HCT116 (cell line): ENCODE measurements around the gene EVI5. TPM values are rescaled to one million over a fixed set of nuclear protein-coding genes. Genes with fewer than 3 reads are reported as not detected.

ENCODE experiments used
- ATAC-seq: fragments of 200-7000 bp; cut with Tn5 transposase; 2 replicates; pipeline ENCODE4 v1.9.1; 2020; ENCODE audit warnings: mild to moderate bottlenecking, moderate library complexity
- BruUV-seq: library from RNA; stranded (reverse); fragments of 400-500 nt; replicated peaks from 2 replicates; lab custom pipeline; 2021; lab: Mats Ljungman, UMichigan
- CTCF ChIA-PET: fragments of 300-600 bp; sonication (Branson Sonifier 250); formaldehyde crosslinking; loops from one replicate; lab custom pipeline; 2021; ENCODE audit warnings: antibody characterized with exemption; lab: Charles Lee
- POLR2A ChIA-PET: fragments of 300-600, 350-600 bp; sonication (Branson Sonifier 250); formaldehyde crosslinking; loops from one replicate; lab custom pipeline; 2021; ENCODE audit warnings: antibody characterized with exemption; lab: Charles Lee
- RAD21 ChIA-PET, 2 experiments: fragments of 300-600 bp; sonication (Branson Sonifier 250); formaldehyde crosslinking; loops; one replicate each; lab custom pipeline; 2023; ENCODE audit warnings: low total read pairs in 2 of 2; ENCODE audit not compliant: uncharacterized antibody in 2 of 2, unreplicated experiment in 2 of 2, low non-redundant PET in 1 of 2; lab: Charles Lee
- DNase-seq: peaks from one replicate; pipeline ENCODE4 v3.0.0-alpha.2; 2010; ENCODE audit warnings: low read depth, low spot score
- H2AFZ ChIP-seq: fragments of 200-600 bp; shearing (Covaris generic), sonication (generic); 2 replicates; pipeline ENCODE4 v1.6.1; 2017; ENCODE audit warnings: low read depth, mixed run types, mixed read lengths, antibody characterized with exemption, low read length; ENCODE audit not compliant: poor library complexity, severe bottlenecking
- H3K27ac ChIP-seq: 2 replicates; pipeline ENCODE4 v1.5.1; 2012; ENCODE audit warnings: low read depth, low read length
- H3K27me3 ChIP-seq: fragments of 200-600 bp; sonication (generic); 2 replicates; pipeline ENCODE4 v1.6.1; 2016; ENCODE audit warnings: mixed run types, low read length, mixed read lengths; ENCODE audit not compliant: insufficient read depth
- H3K36me3 ChIP-seq, 2 experiments: fragments of 200-500 bp in 1 of 2; fragments of 200-600 bp in 1 of 2; sonication (Bioruptor generic) in 1 of 2; sonication (generic) in 1 of 2; 2 replicates each; pipeline versions ENCODE4 v1.5.1 to v1.6.1; 2014 to 2016; ENCODE audit warnings: low read length in 2 of 2, inconsistent platforms in 1 of 2, mixed read lengths in 1 of 2, mixed run types in 1 of 2; ENCODE audit not compliant: insufficient read depth in 2 of 2, control insufficient read depth in 1 of 2
- H3K4me1 ChIP-seq, 2 experiments: fragments of 200-600 bp in 1 of 2; sonication (generic) in 1 of 2; 2 replicates each; pipeline versions ENCODE4 v1.5.1 to v1.6.1; 2012 to 2017; ENCODE audit warnings: low read length in 2 of 2, inconsistent platforms in 1 of 2, mild to moderate bottlenecking in 1 of 2, mixed read lengths in 1 of 2, mixed run types in 1 of 2, moderate library complexity in 1 of 2; ENCODE audit not compliant: insufficient read depth in 2 of 2, control insufficient read depth in 1 of 2
- H3K4me2 ChIP-seq: fragments of 200-600 bp; sonication (generic); 2 replicates; pipeline ENCODE4 v1.6.1; 2017; ENCODE audit warnings: mixed run types, low read length, mixed read lengths
- H3K4me3 ChIP-seq, 2 experiments: fragments of 200-600 bp in 1 of 2; sonication (generic) in 1 of 2; replicated peaks in 1 of 2; 2 replicates each; pipeline ENCODE4 v1.5.1; 2011 to 2016; ENCODE audit warnings: low read length in 2 of 2, control low read depth in 1 of 2, low read depth in 1 of 2, mild to moderate bottlenecking in 1 of 2, mixed read lengths in 1 of 2, mixed run types in 1 of 2
- H3K79me2 ChIP-seq: fragments of 200-600 bp; sonication (generic); 2 replicates; pipeline ENCODE4 v1.6.1; 2017; ENCODE audit warnings: mild to moderate bottlenecking, mixed run types, low read length, moderate library complexity, mixed read lengths; ENCODE audit not compliant: insufficient read depth
- H3K9ac ChIP-seq: fragments of 200-600 bp; sonication (generic); 2 replicates; pipeline ENCODE4 v1.6.1; 2016; ENCODE audit warnings: low read length, mixed read lengths
- H3K9me2 ChIP-seq: fragments of 200-600 bp; sonication (generic), shearing (Covaris generic); 2 replicates; pipeline ENCODE4 v1.6.1; 2017; ENCODE audit warnings: mixed run types, mild to moderate bottlenecking, moderate library complexity; ENCODE audit not compliant: insufficient read depth
- H3K9me3 ChIP-seq, 2 experiments: fragments of 200-500 bp in 1 of 2; fragments of 200-600 bp in 1 of 2; sonication (Bioruptor generic) in 1 of 2; sonication (generic) in 1 of 2; 2 replicates each; pipeline ENCODE4 v1.6.1; 2014 to 2017; ENCODE audit warnings: low read length in 2 of 2, mixed read lengths in 2 of 2, inconsistent platforms in 1 of 2, low read depth in 1 of 2, mild to moderate bottlenecking in 1 of 2, mixed run types in 1 of 2, moderate library complexity in 1 of 2; ENCODE audit not compliant: control insufficient read depth in 1 of 2, insufficient read depth in 1 of 2
- H4K20me1 ChIP-seq: fragments of 200-600 bp; sonication (generic), shearing (Covaris generic); 2 replicates; pipeline ENCODE4 v1.6.1; 2017; ENCODE audit warnings: mixed run types, mild to moderate bottlenecking, moderate library complexity; ENCODE audit not compliant: insufficient read depth
- CEBPB ChIP-seq: IDR thresholded peaks from 2 replicates; pipeline ENCODE4 v1.6.1; 2012; ENCODE audit warnings: low read depth
- EGR1 ChIP-seq: IDR thresholded peaks from 2 replicates; pipeline ENCODE4 v1.6.1; 2012; ENCODE audit warnings: low read depth
- ELF1 ChIP-seq: IDR thresholded peaks from 2 replicates; pipeline ENCODE4 v1.6.1; 2012; ENCODE audit warnings: low read depth, borderline replicate concordance
- EZH2phosphoT487 ChIP-seq: fragments of 200-600 bp; IDR thresholded peaks from 2 replicates; pipeline ENCODE4 v1.6.1; 2018; ENCODE audit warnings: antibody characterized with exemption, borderline replicate concordance
- MAX ChIP-seq: IDR thresholded peaks from 2 replicates; pipeline ENCODE4 v1.6.1; 2012
- POLR2A ChIP-seq: IDR thresholded peaks from 2 replicates; pipeline ENCODE4 v1.7.0; 2011; ENCODE audit warnings: borderline replicate concordance; ENCODE audit not compliant: insufficient read depth, insufficient read length; ENCODE audit errors: extremely low read depth
- POLR2AphosphoS5 ChIP-seq: IDR thresholded peaks from 2 replicates; pipeline ENCODE4 v1.6.1; 2011; ENCODE audit warnings: mild to moderate bottlenecking, low read depth, low read length, moderate library complexity
- RAD21 ChIP-seq: IDR thresholded peaks from 2 replicates; pipeline ENCODE4 v1.6.1; 2012; ENCODE audit warnings: low read depth, mild to moderate bottlenecking
- SIN3A ChIP-seq: IDR thresholded peaks from 2 replicates; pipeline ENCODE4 v1.6.1; 2012; ENCODE audit warnings: low read depth
- ZFX ChIP-seq: fragments of 450-650 bp; IDR thresholded peaks from 2 replicates; pipeline ENCODE4 v1.6.1; 2017
- ZNF274 ChIP-seq: fragments of 200-500 bp; sonication (Bioruptor generic); IDR thresholded peaks from 2 replicates; pipeline ENCODE4 v1.6.1; 2014; ENCODE audit warnings: mild to moderate bottlenecking, low read depth, low read length, inconsistent platforms
- intact Hi-C: fragments of 100-400 bp; cut with micrococcal nuclease; formaldehyde crosslinking; loops from 2 replicates; pipeline ENCODE4 v1.10.0; 2022
- total RNA-seq: library from RNA; stranded (reverse); gene quantifications from one replicate; pipeline ENCODE4 v1.2.1, GENCODE V29; 2021; ENCODE audit not compliant: unreplicated experiment

The EVI5 gene
- total RNA-seq, 1 experiment from 2014 or later, result 21.8 TPM

DNA sequence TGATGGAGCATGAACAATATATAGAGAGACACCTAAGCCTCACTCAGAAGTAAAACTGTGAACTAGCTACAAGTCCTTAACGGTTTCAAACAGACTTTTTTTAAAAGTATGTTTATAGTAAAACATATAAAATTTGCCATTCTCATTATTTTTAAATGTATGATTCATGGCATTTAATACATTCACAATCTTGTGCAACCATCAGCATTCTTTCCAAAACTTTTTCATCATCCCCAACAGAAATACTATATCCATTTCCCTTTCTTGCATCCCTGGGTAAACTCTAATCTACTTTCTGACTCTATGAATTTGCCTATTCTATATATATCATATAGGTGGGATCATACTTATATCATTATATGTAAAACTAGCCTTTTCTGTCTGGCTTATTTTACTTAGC, 25.5 kb downstream of the EVI5 start:
- intact Hi-C loops, result no loop called here
- H3K36me3 ChIP-seq, result no peaks in the 10 kb centered on the region
- RAD21 ChIA-PET, result no interaction called here
- no peaks in the 10 kb centered on the region; the same call in 1 of the 2 replicates for H3K79me2 ChIP-seq
- no peaks in the 10 kb centered on the region for H3K9me3 ChIP-seq
- CTCF ChIA-PET, result interaction anchor here (2.3 kb wide), 1 partner anchor 10 kb away, joined by 10 read pairs; no protein-coding TSS in a partner anchor
- H3K27me3 ChIP-seq, result no peaks in the 10 kb centered on the region
- H3K4me2 ChIP-seq, result no peak overlapping the region
- DNase-seq, result no peak
- H3K4me1 ChIP-seq, result peaks cover 0 to 1% of the 10 kb centered on the region in 2 experiments; a peak in 1 of 4 replicates
- H3K9me2 ChIP-seq, result no peaks in the 10 kb centered on the region
- no peak overlapping the region for H2AFZ ChIP-seq
- no TSS peak for BruUV-seq
- no peak overlapping the region for H3K4me3 ChIP-seq
- TF ChIP-seq EZH2phosphoT487 (no peak), EGR1 (no peak), POLR2A (no peak), CEBPB (no peak)
- POLR2A ChIA-PET, result no interaction called here
- no peaks in the 10 kb centered on the region for H4K20me1 ChIP-seq
- no peak for ATAC-seq
- no peak overlapping the region for H3K9ac ChIP-seq
- H3K27ac ChIP-seq, result no peak overlapping the region

DNA sequence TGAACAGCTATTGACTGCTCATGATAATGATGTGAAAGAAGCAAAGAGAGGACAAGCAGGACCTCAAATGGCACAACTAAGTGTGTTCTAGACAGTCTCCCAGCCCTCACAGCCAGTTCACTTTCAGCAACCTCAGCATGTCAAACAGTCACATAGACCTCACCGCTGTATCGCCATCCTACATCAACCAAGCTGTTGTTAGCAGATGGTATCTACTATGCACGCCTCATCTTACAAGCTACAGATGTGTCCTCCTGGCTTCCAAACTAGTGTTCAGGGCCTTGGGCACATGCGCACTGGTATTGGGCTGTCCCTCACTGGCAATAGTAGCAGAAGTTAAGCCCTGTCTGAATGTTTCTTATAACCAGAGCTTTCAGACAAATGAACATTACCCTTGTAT, 28.4 kb downstream of the EVI5 start:
- no peak overlapping the region for H3K9ac ChIP-seq
- H3K4me3 ChIP-seq, result no peak overlapping the region
- H3K9me3 ChIP-seq, result no peaks in the 10 kb centered on the region
- H2AFZ ChIP-seq, result no peak overlapping the region
- CTCF ChIA-PET, result no interaction called here
- no peak overlapping the region for H3K27ac ChIP-seq
- TF ChIP-seq ZNF274 (no peak), POLR2AphosphoS5 (no peak), ZFX (no peak), ELF1 (no peak), MAX (no peak), SIN3A (no peak), RAD21 (no peak)
- H3K36me3 ChIP-seq, result no peaks in the 10 kb centered on the region
- RAD21 ChIA-PET, result no interaction called here
- no peaks in the 10 kb centered on the region for H3K9me2 ChIP-seq
- POLR2A ChIA-PET, result no interaction called here
- no peaks in the 10 kb centered on the region for H3K27me3 ChIP-seq
- no peak overlapping the region for H3K4me2 ChIP-seq
- H4K20me1 ChIP-seq, result no peaks in the 10 kb centered on the region
- DNase-seq (no peak), ATAC-seq (no peak)
- BruUV-seq, result no TSS peak
- intact Hi-C loops, result no loop called here
- peaks cover 0 to 8% of the 10 kb centered on the region in 2 experiments; a peak in 2 of 4 replicates for H3K4me1 ChIP-seq
- H3K79me2 ChIP-seq, result peaks cover 4% of the 10 kb centered on the region; the same call in 1 of the 2 replicates
